Keratinocyte (primary cell): ENCODE measurements around the gene MTCL1. TPM values are rescaled to one million over a fixed set of nuclear protein-coding genes. Genes with fewer than 3 reads are reported as not detected.

Source experiments
- DNase-seq: peaks from one replicate; pipeline ENCODE4 v3.0.0-alpha.2; 2011; ENCODE audit warnings: low read depth, missing footprints, low spot score
- FAIRE-seq: peaks from 2 replicates; lab custom pipeline; 2011; peaks lifted over from hg19 to GRCh38; lab: Jason Lieb, UNC
- H2AFZ ChIP-seq: 2 replicates; pipeline ENCODE4 v1.6.0; 2012; ENCODE audit warnings: low read length, control low read depth, inconsistent platforms; ENCODE audit not compliant: control insufficient read depth
- H3K27ac ChIP-seq: 2 replicates; pipeline ENCODE4 v1.5.1; 2011; ENCODE audit warnings: low read length; ENCODE audit not compliant: control insufficient read depth, insufficient read depth
- H3K27me3 ChIP-seq: 3 replicates; pipeline ENCODE4 v1.6.0; 2011; ENCODE audit warnings: low read length; ENCODE audit not compliant: control insufficient read depth, insufficient read depth; ENCODE audit errors: extremely low read depth
- H3K36me3 ChIP-seq, 2 experiments: 2 replicates in 1 of 2; 3 replicates in 1 of 2; pipeline ENCODE4 v1.5.1; 2011; ENCODE audit warnings: low read length in 2 of 2, mild to moderate bottlenecking in 1 of 2; ENCODE audit not compliant: control insufficient read depth in 2 of 2, insufficient read depth in 2 of 2; ENCODE audit errors: extremely low read depth in 1 of 2
- H3K4me1 ChIP-seq: 3 replicates; pipeline ENCODE4 v1.5.1; 2011; ENCODE audit warnings: low read length; ENCODE audit not compliant: control insufficient read depth, insufficient read depth; ENCODE audit errors: extremely low read depth
- H3K4me2 ChIP-seq: 3 replicates; pipeline ENCODE4 v1.6.0; 2011; ENCODE audit warnings: low read depth, low read length; ENCODE audit not compliant: control insufficient read depth, insufficient read depth; ENCODE audit errors: extremely low read depth
- H3K4me3 ChIP-seq, 3 experiments: fragments of 200-600 bp in 1 of 3; sonication (generic) in 1 of 3; 2 replicates in 2 of 3; 3 replicates in 1 of 3; pipeline ENCODE4 v1.5.1; 2011 to 2016; ENCODE audit warnings: low read length in 3 of 3, mild to moderate bottlenecking in 3 of 3, control low read depth in 2 of 3, inconsistent platforms in 1 of 3, low read depth in 1 of 3, mixed read lengths in 1 of 3, mixed run types in 1 of 3, moderate library complexity in 1 of 3; ENCODE audit not compliant: control insufficient read depth in 2 of 3, insufficient read depth in 2 of 3; ENCODE audit errors: extremely low read depth in 1 of 3
- H3K79me2 ChIP-seq: 2 replicates; pipeline ENCODE4 v1.6.0; 2012; ENCODE audit warnings: low read length; ENCODE audit not compliant: control insufficient read depth, insufficient read depth
- H3K9ac ChIP-seq: 3 replicates; pipeline ENCODE4 v1.6.0; 2011; ENCODE audit warnings: low read length; ENCODE audit not compliant: control insufficient read depth, insufficient read depth; ENCODE audit errors: extremely low read depth
- H3K9me1 ChIP-seq: 3 replicates; pipeline ENCODE4 v1.6.0; 2011; ENCODE audit warnings: low read length; ENCODE audit not compliant: control insufficient read depth, insufficient read depth; ENCODE audit errors: extremely low read depth
- H3K9me3 ChIP-seq: 2 replicates; pipeline ENCODE4 v1.5.1; 2012; ENCODE audit warnings: low read depth, low read length; ENCODE audit not compliant: control insufficient read depth
- H4K20me1 ChIP-seq: 3 replicates; pipeline ENCODE4 v1.6.0; 2011; ENCODE audit warnings: low read length; ENCODE audit not compliant: control insufficient read depth, insufficient read depth; ENCODE audit errors: extremely low read depth
- CTCF ChIP-seq, 3 experiments: IDR thresholded peaks in 1 of 3; conservative IDR thresholded peaks in 1 of 3; optimal IDR thresholded peaks in 1 of 3; 2 replicates in 2 of 3; 3 replicates in 1 of 3; pipeline versions ENCODE3 to v1.5.1; 2011; ENCODE audit warnings: low read length in 3 of 3, mild to moderate bottlenecking in 3 of 3, moderate library complexity in 2 of 3, control low read depth in 1 of 3, inconsistent platforms in 1 of 3; ENCODE audit not compliant: insufficient read depth in 2 of 3; ENCODE audit errors: extremely low read depth in 1 of 3
- EZH2 ChIP-seq: IDR thresholded peaks from one replicate; pipeline ENCODE4 v1.6.1; 2012; ENCODE audit warnings: inconsistent platforms, mild to moderate bottlenecking, low read length, moderate library complexity
- dilution Hi-C: fragments of 300-500 bp; cut with MboI; formaldehyde crosslinking; loops from one replicate; pipeline ENCODE4 v1.7.0; 2020; ENCODE audit warnings: low sequenced_read_pairs; ENCODE audit not compliant: extremely low pct_ligation_motif_present
- polyA plus RNA-seq, 5 experiments: library from polyadenylated mRNA; depleted of rRNA in 3 of 5; stranded (reverse) in 3 of 5; stranded (forward) in 1 of 5; unstranded in 1 of 5; fragments of >200 nt; gene quantifications; 1 replicate in 1 of 5; 2 replicates in 3 of 5; 3 replicates in 1 of 5; pipeline versions ENCODE4 v1.2.1 to v1.2.3, GENCODE V29; 2011 to 2012; ENCODE audit warnings: missing spikeins in 2 of 5, low read depth in 1 of 5, low replicate concordance in 1 of 5

The MTCL1 gene
- polyA plus RNA-seq, 1 donor (not counting 4 experiments of a cell fraction or from before 2014, with no cell fraction given), result 15.4 TPM

- H2AFZ ChIP-seq, result no peak overlapping the region
- H3K4me2 ChIP-seq, result no peak overlapping the region
- peaks cover 11 to 21% of the 10 kb centered on the region in 2 experiments for H3K36me3 ChIP-seq
- no peak overlapping the region for H3K9ac ChIP-seq
- no peak overlapping the region for H3K4me3 ChIP-seq
- H3K27me3 ChIP-seq, result no peaks in the 10 kb centered on the region
- H3K79me2 ChIP-seq, result no peaks in the 10 kb centered on the region
- DNase-seq, result no peak
- H3K27ac ChIP-seq, result no peak overlapping the region
- no peak for FAIRE-seq
- no peaks in the 10 kb centered on the region for H4K20me1 ChIP-seq
- H3K9me1 ChIP-seq, result no peaks in the 10 kb centered on the region
- TF ChIP-seq CTCF (optimal IDR thresholded peaks at IDR 0.05 in 1 of 3, IDR thresholded peaks at IDR 0.05 in 1 of 3, conservative IDR thresholded peaks at IDR 0.05 in 1 of 3; ENCODE audit: extremely low read depth in 1 of 3, insufficient read depth in 2 of 3, low read length in 3 of 3) (no peak), EZH2 (no peak)
- dilution Hi-C loops, result no loop called here
- H3K9me3 ChIP-seq, result no peaks in the 10 kb centered on the region
- H3K4me1 ChIP-seq, result peaks cover 13% of the 10 kb centered on the region
Measured at GRCh38 chr18:8826971-8827370, 121.6 kb downstream of the MTCL1 start.

GRCh38 chr18:8828300-8828699 lies 122.9 kb downstream of the MTCL1 start:
- peaks cover 13% of the 10 kb centered on the region for H3K4me1 ChIP-seq
- H4K20me1 ChIP-seq, result no peaks in the 10 kb centered on the region
- no peak overlapping the region for H2AFZ ChIP-seq
- no peaks in the 10 kb centered on the region for H3K9me1 ChIP-seq
- H3K79me2 ChIP-seq, result no peaks in the 10 kb centered on the region
- dilution Hi-C loops, result no loop called here
- no peak for TF ChIP-seq EZH2
- peaks cover 11 to 14% of the 10 kb centered on the region in 2 experiments for H3K36me3 ChIP-seq
- H3K9ac ChIP-seq, result no peak overlapping the region
- H3K4me3 ChIP-seq, result no peak overlapping the region
- FAIRE-seq, result no peak
- no peaks in the 10 kb centered on the region for H3K27me3 ChIP-seq
- no peak overlapping the region for H3K4me2 ChIP-seq
- no peak for DNase-seq
- H3K27ac ChIP-seq, result no peak overlapping the region
- no peaks in the 10 kb centered on the region for H3K9me3 ChIP-seq

- Histone ChIP-seq H3K4me2 (no peak overlapping the region), H4K20me1 (no peaks in the 10 kb centered on the region), H3K4me1 (peaks cover 13% of the 10 kb centered on the region), H3K36me3 (peaks cover 9 to 14% of the 10 kb centered on the region in 2 experiments), H3K4me3 (no peak overlapping the region), H3K27me3 (no peaks in the 10 kb centered on the region), H3K9ac (no peak overlapping the region), H3K27ac (no peak overlapping the region), H3K9me3 (no peaks in the 10 kb centered on the region), H3K9me1 (no peaks in the 10 kb centered on the region), H2AFZ (no peak overlapping the region), H3K79me2 (no peaks in the 10 kb centered on the region)
- dilution Hi-C loops, result no loop called here
- DNase-seq (no peak), FAIRE-seq (no peak)
- TF ChIP-seq EZH2 (no peak), CTCF (optimal IDR thresholded peaks at IDR 0.05 in 1 of 3, IDR thresholded peaks at IDR 0.05 in 1 of 3, conservative IDR thresholded peaks at IDR 0.05 in 1 of 3; ENCODE audit: extremely low read depth in 1 of 3, insufficient read depth in 2 of 3, low read length in 3 of 3) (no peak)
Measured at GRCh38 chr18:8828798-8829197, 123.4 kb downstream of the MTCL1 start.
